A673 (cell line): ENCODE data around the gene SLC37A3.

Experiments used
- CTCF ChIP-seq: fragments of 300-800, 200-600 bp; sonication (generic); conservative IDR thresholded peaks from 2 replicates; pipeline ENCODE4 v1.5.1; 2017; ENCODE audit warnings: low read depth, mild to moderate bottlenecking, antibody characterized with exemption, low read length, moderate library complexity, mixed read lengths
- EZH2 ChIP-seq: fragments of 200-600 bp; sonication (generic); IDR thresholded peaks from 2 replicates; pipeline ENCODE4 v1.6.1; 2017; ENCODE audit warnings: borderline replicate concordance, low read depth, mild to moderate bottlenecking, mixed read lengths, antibody characterized with exemption, low read length; ENCODE audit not compliant: poor library complexity, severe bottlenecking

GRCh38 chr7:140298213-140298612 is 100.1 kb downstream of the SLC37A3 start:
- TF ChIP-seq CTCF (no peak), EZH2 (no peak)
